GM12874 (cell line): ENCODE data around the gene TPGS2.

Experiments used
- TF ChIP-seq, protein P1 (sequence below): IDR thresholded peaks from 2 replicates; pipeline ENCODE4 v1.5.1; 2011; ENCODE audit warnings: low read depth, mild to moderate bottlenecking, control low read depth, low read length, moderate library complexity; ENCODE audit not compliant: insufficient read depth

TPGS2 gene

DNA sequence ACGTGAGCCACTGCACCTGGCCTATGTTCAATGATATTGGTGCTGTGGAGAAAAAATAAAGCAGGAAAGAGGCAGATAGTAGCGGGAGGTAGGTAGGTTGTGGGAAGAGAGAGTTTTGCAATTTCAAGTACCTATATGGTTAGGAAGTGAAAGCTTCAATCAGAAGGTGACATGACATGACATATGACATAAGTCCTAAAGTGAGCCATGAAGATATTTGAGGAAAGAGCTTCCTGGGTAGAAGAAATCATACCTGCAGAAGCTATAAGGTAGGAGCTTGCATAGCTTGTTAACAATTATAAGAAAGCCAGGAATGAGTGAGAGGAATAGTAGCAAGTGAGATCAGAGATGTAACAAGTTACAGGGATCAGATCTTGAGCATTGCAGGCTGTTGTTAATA lies 4.3 kb upstream of the TPGS2 start:
- TF ChIP-seq, protein P1, sequence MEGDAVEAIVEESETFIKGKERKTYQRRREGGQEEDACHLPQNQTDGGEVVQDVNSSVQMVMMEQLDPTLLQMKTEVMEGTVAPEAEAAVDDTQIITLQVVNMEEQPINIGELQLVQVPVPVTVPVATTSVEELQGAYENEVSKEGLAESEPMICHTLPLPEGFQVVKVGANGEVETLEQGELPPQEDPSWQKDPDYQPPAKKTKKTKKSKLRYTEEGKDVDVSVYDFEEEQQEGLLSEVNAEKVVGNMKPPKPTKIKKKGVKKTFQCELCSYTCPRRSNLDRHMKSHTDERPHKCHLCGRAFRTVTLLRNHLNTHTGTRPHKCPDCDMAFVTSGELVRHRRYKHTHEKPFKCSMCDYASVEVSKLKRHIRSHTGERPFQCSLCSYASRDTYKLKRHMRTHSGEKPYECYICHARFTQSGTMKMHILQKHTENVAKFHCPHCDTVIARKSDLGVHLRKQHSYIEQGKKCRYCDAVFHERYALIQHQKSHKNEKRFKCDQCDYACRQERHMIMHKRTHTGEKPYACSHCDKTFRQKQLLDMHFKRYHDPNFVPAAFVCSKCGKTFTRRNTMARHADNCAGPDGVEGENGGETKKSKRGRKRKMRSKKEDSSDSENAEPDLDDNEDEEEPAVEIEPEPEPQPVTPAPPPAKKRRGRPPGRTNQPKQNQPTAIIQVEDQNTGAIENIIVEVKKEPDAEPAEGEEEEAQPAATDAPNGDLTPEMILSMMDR: no peak

DNA sequence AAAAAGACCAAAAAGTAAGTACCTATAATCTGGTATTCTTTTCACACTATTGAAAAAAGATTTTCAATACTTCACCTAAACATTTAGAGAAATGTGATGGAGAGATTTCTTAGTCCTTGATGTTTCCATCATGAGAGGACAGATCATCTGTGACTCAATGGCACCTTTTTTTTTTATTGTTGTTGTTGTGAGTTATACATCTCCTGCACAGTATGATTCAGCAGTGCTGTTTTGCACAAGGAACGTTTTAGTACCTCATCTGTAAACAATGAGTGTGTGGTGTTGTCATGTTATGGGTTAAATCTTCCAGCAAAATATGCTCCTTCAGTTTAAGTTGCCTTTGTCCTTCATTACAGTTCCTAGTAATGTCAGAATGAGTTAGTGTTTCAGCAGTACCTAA lies 2.3 kb upstream of the TPGS2 start:
- TF ChIP-seq, protein P1: no peak

DNA sequence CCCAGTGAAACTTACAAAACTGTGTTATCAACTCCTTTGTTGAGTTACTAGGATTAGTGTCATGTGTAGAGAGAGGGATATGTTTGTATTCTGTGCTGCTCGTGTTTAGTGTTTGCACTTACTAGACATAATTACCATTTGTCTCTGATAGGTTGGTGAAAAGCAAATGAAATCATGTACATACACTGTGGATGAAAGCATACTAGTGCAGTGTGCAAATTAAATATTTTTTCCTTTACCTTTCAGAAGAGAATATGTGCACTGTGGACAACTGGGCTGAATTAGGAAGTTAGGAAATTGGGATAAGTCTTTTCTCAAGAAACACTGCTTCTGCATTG lies 1.3 kb upstream of the TPGS2 start:
- TF ChIP-seq, protein P1: no peak

DNA sequence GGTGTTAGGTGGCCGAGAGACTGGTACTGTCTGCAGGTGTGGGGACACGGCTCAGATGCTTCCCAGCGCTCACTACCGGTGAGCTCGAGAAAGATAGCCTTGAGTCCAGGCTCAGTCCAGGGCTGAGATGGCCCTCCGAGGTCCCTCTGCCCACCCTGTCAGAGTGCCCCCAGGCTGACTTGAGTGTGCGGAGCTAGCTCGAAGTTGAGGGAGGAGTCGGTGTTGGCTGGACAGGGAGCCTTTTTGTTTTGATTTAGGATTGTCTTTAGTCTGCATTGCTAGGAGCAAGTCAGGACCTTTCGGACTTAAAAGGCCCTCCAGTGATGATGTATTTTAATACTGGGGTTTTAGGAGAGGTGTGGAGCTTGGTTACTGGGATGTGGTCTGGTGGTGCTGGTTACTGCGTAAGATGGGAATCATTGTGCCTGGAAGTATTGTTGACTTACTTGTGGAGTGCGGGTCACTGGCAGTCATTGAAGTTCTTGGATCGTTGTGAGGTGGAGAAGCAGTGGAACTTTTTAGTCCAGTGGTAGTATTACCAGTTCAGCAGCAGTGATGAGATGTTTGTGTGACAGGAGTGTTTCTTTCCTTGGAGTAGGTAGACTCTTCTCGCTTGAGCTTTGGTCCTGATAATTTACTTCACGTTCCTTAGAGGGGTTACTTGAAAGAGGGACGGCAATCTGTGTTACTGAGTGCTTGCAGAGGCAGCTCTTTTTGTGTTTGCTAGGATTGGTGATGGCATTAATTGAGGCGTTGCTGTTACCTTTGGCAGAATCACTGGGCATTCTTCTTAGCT lies 758 bp upstream of the TPGS2 start:
- TF ChIP-seq, protein P1: no peak

DNA sequence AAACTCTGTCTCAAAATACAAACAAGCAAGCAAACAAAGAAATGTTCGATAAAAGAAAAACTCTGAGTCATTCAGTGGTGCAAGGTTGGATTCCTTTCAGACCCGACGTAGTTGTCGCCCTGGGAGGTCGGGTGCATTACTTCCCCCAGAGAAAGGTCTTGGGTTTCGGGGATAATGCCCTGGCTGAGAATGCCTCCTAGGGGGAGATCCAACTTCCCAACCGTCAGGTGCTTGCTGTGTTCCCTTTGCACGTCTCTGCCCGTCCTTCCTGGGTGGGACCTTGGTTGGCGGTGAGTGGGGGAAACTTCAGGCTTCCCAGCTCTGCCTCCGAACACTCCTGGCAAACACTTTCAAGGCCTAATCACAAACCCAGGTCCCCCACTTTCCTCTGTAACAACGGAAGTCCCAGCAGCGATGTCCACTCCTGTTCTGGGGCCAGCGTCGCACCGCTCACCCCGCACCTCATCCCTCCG lies 609 bp downstream of the TPGS2 start:
- TF ChIP-seq, protein P1: no peak

DNA sequence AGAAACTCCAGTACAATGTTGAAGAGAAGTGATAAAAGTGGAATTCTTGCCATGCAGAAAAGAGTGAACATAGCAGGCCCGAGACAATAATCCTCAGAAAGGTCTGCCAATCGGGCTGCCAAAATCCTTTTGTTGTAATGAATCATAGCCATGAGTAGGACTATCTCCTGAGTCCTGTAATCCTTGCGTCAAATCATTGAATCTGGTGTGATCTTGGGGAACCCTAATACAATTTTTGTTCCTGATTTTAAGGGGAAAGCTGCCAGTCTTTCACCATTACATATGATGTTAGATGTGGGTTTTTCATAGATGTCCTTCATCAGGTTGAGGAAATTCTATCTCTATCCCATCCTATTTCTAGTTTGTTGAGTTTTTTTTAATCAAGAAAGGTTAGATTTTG lies 2.2 kb downstream of the TPGS2 start:
- TF ChIP-seq, protein P1: no peak

DNA sequence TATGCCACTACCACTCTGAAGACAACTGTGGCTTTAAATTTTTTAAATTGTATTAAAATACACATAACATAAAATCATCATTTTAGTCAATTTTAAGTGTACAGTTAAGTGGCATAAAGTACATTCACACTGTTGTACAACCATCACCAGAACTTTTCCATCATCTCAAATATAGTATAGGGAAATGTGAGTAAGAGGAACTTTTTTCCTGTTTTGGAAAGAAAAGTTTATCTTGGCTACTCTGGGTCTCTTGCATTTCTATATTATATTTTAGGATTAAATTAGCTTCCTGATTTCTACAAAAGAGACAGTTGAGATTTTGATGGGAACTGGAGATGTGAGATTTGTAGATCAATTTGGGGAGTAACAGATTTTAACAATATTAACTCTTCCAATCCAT lies 3.3 kb downstream of the TPGS2 start:
- TF ChIP-seq, protein P1: no peak

DNA sequence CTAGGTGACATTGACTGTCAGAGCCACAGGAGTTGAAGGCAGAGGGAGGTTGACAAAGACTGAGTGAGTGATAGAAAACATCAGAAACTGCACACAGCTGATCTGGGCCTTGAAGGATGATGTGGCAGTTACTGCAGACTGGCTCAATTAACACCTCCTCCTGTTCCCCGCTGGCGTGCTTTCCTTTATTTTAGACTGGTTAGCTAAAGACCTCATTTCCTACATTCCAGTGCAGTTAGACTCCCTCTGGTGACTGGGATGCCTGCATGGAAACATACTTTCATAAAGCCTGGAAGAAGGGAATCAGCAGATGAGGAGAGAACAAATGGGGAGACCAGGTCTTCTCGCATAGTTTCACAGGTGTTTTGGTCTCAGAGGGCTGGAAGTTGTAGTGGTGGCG lies 7.1 kb downstream of the TPGS2 start:
- TF ChIP-seq, protein P1: no peak
